Ovary (tissue), 3 donors: ENCODE measurements around the gene GRID1.

Experiments
- CTCF ChIP-seq, 3 donors: fragments of 450-650 bp in 2 of 3; fragments of 200-600 bp in 1 of 3; IDR thresholded peaks; one replicate each; pipeline versions ENCODE4 v1.5.1 to v1.8.0; 2016 to 2022; ENCODE audit warnings: antibody characterized with exemption in 3 of 3, mild to moderate bottlenecking in 1 of 3
- EP300 ChIP-seq: sonication (generic); formaldehyde crosslinking; IDR thresholded peaks from one replicate; pipeline ENCODE4 v1.6.1; 2017; ENCODE audit warnings: antibody characterized with exemption
- POLR2A ChIP-seq: fragments of 450-650 bp; IDR thresholded peaks from one replicate; pipeline ENCODE4 v1.6.1; 2017; ENCODE audit warnings: antibody characterized with exemption, mild to moderate bottlenecking, moderate library complexity
- donor health status: DM: no; HTN: no; CAD: no.

DNA sequence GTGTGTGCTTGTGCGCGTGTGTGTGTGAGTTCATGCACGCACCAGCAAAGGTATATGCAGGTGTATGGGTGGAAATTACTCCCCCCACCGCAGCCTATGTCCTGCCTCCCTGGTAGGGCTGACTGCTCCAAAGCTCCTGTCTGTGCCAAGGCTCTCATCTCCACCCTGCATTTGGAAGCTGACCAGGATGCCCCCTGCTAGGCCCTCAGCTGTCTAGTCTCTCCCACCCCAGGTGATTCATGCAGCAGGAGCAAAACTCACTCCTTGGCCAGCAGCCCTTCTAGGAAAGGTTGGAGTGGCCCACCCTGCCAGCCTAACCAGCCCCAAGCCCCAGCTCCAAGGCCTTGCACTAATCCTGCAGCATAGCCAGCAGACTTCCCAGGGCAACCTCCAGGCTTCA lies 148.4 kb downstream of the GRID1 start:
- no peak for TF ChIP-seq EP300
- TF ChIP-seq CTCF (IDR thresholded peaks at IDR 0.05), result no peak
- no peak for TF ChIP-seq POLR2A
